ENCODE data around the gene NIT2. TPM values are rescaled to one million over a fixed set of nuclear protein-coding genes. Genes with fewer than 3 reads are reported as not detected.

The NIT2 gene
- total RNA-seq, 2 donors from 2014 or later, result 29.2 to 39.0 TPM

GRCh38 chr3:100395679-100396431 lies 61.3 kb downstream of the NIT2 start:
- TF ChIP-seq, protein P1, sequence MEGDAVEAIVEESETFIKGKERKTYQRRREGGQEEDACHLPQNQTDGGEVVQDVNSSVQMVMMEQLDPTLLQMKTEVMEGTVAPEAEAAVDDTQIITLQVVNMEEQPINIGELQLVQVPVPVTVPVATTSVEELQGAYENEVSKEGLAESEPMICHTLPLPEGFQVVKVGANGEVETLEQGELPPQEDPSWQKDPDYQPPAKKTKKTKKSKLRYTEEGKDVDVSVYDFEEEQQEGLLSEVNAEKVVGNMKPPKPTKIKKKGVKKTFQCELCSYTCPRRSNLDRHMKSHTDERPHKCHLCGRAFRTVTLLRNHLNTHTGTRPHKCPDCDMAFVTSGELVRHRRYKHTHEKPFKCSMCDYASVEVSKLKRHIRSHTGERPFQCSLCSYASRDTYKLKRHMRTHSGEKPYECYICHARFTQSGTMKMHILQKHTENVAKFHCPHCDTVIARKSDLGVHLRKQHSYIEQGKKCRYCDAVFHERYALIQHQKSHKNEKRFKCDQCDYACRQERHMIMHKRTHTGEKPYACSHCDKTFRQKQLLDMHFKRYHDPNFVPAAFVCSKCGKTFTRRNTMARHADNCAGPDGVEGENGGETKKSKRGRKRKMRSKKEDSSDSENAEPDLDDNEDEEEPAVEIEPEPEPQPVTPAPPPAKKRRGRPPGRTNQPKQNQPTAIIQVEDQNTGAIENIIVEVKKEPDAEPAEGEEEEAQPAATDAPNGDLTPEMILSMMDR (IDR thresholded peaks at IDR 0.05), result no peak
- Histone ChIP-seq H3K36me3 (no peaks in the 10 kb centered on the region), H3K9me3 (no peaks in the 10 kb centered on the region), H3K27me3 (replicated peaks; ENCODE audit: insufficient read depth) (no peaks in the 10 kb centered on the region), H3K4me1 (ENCODE audit: control insufficient read depth in 1 of 2, low read depth in 2 of 2) (peaks cover 14 to 37% of the 10 kb centered on the region in 2 donors), H3K27ac (no peak overlapping the region), H3K4me3 (no peak overlapping the region)
- no peak for ATAC-seq (ENCODE audit: insufficient number of reproducible peaks, low FRiP score, low read depth)
- no peak for DNase-seq (ENCODE audit: low spot score)

DNA sequence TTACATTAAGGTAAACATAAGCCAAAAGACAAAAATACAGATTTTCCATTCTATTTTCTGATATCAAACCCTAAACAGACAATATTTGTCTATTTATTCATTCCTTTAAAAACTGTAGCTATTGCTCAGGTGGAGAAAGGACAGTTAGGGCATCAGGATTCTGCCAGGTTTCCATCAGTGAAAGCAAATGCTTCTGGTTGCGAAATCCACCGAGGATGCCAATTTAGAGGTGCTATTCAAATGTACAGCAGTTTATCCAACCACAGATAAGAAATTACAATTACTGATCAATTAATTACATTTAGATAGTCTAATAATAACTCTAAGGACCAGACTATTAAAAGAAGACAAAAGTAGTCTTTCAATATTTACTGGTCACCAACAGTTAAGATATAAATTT lies 62.4 kb downstream of the NIT2 start:
- no peaks in the 10 kb centered on the region for H3K27me3 ChIP-seq (replicated peaks; ENCODE audit: insufficient read depth)
- H3K36me3 ChIP-seq, result no peaks in the 10 kb centered on the region
- H3K4me3 ChIP-seq, result no peak overlapping the region
- no peaks in the 10 kb centered on the region for H3K9me3 ChIP-seq
- DNase-seq (ENCODE audit: low spot score), result no peak
- ATAC-seq (ENCODE audit: insufficient number of reproducible peaks, low FRiP score, low read depth), result no peak
- TF ChIP-seq, protein P1 (IDR thresholded peaks at IDR 0.05), result no peak
- H3K4me1 ChIP-seq (ENCODE audit: control insufficient read depth in 1 of 2, low read depth in 2 of 2), result peaks cover 14 to 37% of the 10 kb centered on the region in 2 donors
- H3K27ac ChIP-seq, result no peak overlapping the region

GRCh38 chr3:100399341-100400071 lies 64.9 kb downstream of the NIT2 start:
- TF ChIP-seq, protein P1 (IDR thresholded peaks at IDR 0.05), result no peak
- Histone ChIP-seq H3K4me1 (ENCODE audit: control insufficient read depth in 1 of 2, low read depth in 2 of 2) (peaks cover 25 to 48% of the 10 kb centered on the region in 2 donors), H3K27ac (no peak overlapping the region), H3K4me3 (peak overlapping the region; percentile 98), H3K27me3 (replicated peaks; ENCODE audit: insufficient read depth) (no peaks in the 10 kb centered on the region), H3K9me3 (no peaks in the 10 kb centered on the region), H3K36me3 (no peaks in the 10 kb centered on the region)
- DNase-seq (ENCODE audit: low spot score), result no peak
- ATAC-seq (ENCODE audit: insufficient number of reproducible peaks, low FRiP score, low read depth), result no peak

- Histone ChIP-seq H3K27ac (peak overlapping the region; percentile 93 to 95), H3K9me3 (no peaks in the 10 kb centered on the region), H3K27me3 (replicated peaks; ENCODE audit: insufficient read depth) (no peaks in the 10 kb centered on the region), H3K4me1 (ENCODE audit: control insufficient read depth in 1 of 2, low read depth in 2 of 2) (peaks cover 25 to 45% of the 10 kb centered on the region in 2 donors), H3K36me3 (no peaks in the 10 kb centered on the region), H3K4me3 (peak overlapping the region; percentile 98)
- TF ChIP-seq, protein P1 (IDR thresholded peaks at IDR 0.05), result no peak
- ATAC-seq (ENCODE audit: insufficient number of reproducible peaks, low FRiP score, low read depth) (no peak), DNase-seq (ENCODE audit: low spot score) (no peak)
Measured at GRCh38 chr3:100400419-100400779, 65.8 kb downstream of the NIT2 start.

All from thoracic aorta (tissue), 2 donors.